ENCODE measurements around the gene CEP170B.
"Not testable (repeated sequence)": the region's sequence is repeated elsewhere in the genome, so short reads cannot be mapped to it uniquely, and the experiment has no call there.

The CEP170B gene

GRCh38 chr14:104879983-104880565 is 15.0 kb downstream of the CEP170B start:
- DNase-seq: no peak

DNA sequence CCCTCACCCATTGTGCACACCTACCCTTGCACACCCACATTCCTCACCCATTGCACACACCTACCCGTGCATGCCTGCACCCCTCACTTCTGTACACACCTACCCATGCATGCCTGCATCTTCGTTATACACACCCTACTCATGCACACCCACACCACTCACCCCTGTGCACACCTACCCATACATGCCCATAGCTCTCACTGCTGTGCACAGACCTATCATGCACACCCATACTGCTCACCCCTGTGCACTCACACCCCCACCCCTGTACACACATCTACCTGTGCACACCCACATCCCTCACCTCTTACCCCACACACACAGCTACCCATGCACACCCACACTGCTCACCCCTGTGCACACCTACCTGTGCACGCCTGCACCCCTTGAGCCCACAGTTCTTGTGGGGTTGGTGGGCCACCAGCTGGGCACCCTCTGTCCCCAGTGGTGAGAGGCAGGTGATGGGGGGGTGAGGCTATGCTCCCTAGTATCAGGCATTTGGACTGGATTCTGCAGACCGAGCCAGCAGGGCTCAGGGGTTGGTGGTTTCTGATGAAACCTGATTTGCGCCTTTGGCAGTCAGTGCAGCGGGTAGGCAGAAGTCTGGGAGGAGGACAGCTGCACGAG is 15.6 kb downstream of the CEP170B start:
- no peak for DNase-seq

GRCh38 chr14:104881369-104881979 is 16.4 kb downstream of the CEP170B start:
- peak; percentile 83 for DNase-seq

DNA sequence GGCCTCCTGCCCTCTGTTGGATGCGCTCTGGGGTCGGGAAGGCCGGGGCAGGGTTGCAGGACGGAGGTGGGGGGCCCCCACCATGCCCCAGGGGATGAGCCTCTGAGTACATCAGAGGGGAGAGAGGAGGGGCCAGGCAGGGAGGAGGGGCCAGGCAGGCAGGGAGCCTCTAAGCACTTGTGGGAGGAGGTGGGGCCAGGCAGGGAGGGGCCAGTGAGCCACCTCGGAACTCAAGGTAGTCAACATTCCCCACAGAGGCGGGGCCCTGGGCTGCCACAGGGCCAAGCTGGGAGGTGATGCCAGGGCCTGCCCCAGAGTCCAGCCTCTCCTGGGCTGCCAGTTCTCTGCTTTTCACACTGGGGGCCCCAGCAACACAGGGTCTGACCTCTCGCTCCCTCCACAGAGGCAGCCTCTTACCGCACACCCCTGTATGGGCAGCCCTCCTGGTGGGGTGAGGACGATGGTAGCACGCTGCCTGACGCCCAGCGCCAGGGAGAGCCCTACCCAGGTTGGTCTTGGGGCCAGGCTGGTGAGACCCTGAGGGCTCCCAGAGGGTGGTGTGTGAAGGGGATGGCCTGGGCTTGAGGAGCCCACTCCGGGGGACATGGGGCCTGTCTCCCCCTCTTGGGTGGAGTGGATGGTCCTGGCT is 17.4 kb downstream of the CEP170B start:
- no peak for DNase-seq

GRCh38 chr14:104882991-104883660 is 18.1 kb downstream of the CEP170B start:
- no peak for DNase-seq

- DNase-seq: no peak
These were observed 18.8 kb downstream of the CEP170B start for GRCh38 chr14:104883681-104884361.

- DNase-seq: not testable (repeated sequence)
These were observed 19.3 kb downstream of the CEP170B start for GRCh38 chr14:104884381-104884780.

- no peak for DNase-seq
These were observed 20.2 kb downstream of the CEP170B start for GRCh38 chr14:104885031-104885972.

- no peak for DNase-seq
These were observed 21.1 kb downstream of the CEP170B start for GRCh38 chr14:104885973-104886689.

DNA sequence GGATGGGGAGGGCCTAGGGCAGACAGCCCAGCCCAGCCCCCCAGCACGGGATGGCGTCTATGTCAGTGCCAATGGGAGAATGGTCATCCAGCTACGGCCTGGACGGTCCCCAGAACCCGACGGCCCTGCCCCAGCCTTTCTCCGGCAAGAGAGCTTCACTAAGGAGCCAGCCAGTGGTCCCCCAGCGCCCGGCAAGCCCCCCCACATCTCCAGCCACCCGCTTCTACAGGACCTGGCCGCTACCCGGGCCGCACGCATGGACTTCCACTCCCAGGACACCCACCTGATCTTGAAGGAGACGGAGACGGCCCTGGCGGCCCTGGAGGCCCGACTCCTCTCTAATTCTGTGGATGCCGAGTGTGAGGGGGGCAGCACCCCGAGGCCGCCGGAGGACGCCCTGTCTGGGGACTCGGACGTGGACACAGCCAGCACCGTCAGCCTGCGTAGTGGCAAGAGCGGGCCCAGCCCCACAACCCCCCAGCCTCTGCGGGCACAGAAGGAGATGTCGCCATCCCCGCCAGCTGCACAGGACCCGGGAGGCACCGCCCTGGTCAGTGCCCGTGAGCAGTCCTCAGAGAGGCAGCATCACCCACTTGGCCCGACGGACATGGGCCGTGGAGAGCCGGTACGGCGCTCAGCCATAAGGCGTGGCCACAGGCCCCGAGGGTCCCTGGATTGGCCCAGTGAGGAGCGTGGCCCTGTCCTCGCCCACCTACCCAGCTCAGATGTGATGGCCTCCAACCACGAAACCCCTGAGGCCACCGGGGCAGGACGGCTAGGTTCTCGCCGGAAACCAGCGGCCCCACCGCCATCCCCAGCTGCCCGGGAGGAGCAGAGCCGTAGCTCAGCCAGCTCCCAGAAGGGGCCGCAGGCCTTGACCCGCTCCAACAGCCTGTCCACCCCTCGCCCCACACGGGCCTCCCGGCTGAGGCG is 21.9 kb downstream of the CEP170B start:
- DNase-seq: peak; percentile 33

GRCh38 chr14:104887623-104888488 is 22.8 kb downstream of the CEP170B start:
- DNase-seq: peak; percentile 32

DNA sequence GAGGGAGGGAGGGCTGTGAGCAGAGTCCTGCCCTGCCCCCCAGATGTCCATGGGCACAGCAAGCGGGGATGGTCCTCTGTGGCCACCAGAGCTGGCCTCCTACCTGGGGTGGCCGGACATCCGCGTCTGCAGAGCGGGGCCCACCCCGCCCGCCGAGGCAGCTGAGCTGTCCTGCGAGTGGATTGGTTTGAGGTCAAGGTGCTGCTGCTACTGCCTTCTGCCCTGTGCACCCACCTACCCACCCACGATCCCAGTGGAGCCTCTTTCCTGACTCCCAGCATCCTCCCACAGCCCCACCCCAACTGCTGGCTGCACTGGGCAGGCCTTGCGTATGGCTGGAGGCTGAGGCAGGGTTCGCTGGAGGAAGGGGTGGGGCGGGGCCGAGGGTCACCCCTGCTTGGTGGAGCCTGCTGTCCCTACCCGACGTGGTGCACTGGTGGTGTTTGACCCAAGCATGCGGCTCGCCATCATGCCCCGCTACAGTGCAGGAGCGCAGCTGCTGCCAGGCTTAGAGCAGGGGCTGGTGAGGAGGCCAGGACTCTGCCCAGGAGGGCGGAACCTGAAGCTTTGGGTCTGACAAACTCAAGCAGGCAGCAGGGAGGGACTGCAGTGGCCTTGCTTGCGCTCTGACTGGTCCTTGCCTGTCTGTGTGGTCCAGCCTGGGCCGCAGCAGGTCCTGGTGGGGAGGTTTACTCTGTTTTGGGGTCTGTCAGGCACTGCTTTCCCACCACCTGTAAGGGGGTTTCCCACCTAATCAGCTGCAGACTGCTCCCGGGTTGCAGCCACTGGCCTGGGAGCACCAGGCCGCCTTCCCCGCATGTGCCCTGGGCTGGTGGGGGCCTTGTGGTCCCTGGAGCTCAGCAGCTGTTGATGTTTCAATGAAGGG is 23.7 kb downstream of the CEP170B start:
- DNase-seq: peak; percentile 43

DNA sequence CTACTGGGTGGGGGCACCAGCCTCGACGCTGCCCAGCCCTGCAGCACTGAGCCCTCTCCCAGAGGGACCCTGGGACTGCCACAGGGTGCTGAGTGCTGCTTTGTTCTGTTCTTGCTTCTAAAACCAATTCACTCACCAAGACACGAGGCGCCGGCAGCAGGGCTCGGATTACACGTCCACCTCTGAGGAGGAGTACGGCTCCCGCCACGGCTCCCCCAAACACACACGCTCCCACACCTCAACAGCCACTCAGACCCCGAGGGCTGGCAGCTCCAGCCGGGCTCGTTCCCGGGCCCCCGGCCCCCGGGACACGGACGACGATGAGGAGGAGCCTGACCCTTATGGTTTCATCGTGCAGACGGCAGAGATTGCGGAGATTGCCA is 24.3 kb downstream of the CEP170B start:
- no peak for DNase-seq

DNA sequence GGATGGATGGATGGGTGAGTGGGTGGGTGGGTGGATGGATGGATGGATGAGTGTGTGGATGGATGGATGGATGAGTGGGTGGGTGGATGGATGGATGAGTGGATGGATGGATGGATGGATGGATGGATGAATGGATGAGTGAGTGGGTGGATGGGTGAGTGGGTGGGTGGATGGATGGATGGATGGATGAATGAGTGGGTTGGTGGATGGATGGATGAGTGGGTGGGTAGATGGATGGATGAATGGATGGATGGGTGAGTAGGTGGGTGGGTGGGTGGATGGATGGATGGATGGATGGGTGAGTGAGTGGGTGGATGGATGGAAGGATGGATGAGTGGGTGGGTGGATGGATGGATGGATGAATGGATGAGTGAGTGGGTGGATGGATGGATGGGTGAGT is 25.2 kb downstream of the CEP170B start:
- DNase-seq: not testable (repeated sequence)

- DNase-seq: peak; percentile 40
These were observed 26.1 kb downstream of the CEP170B start for GRCh38 chr14:104891121-104891551.

GRCh38 chr14:104891664-104892530 is 26.8 kb downstream of the CEP170B start:
- peak; percentile 41 for DNase-seq
